SK-N-SH (cell line): ENCODE results near the gene GNG4. TPM values are rescaled to one million over a fixed set of nuclear protein-coding genes. Genes with fewer than 3 reads are reported as not detected.

Source experiments
- CTCF ChIA-PET: fragments of 300-600, 350-600 bp; formaldehyde crosslinking; extraction: SDS; loops from one replicate; lab custom pipeline; 2021; lab: Yijun Ruan, JAX
- POLR2A ChIA-PET: fragments of 350-600 bp; sonication (Branson Sonifier 250); formaldehyde crosslinking; extraction: SDS; loops from one replicate; lab custom pipeline; 2020; ENCODE audit warnings: antibody characterized with exemption, inconsistent platforms; lab: Yijun Ruan, JAX
- DNase-seq: peaks from one replicate; pipeline ENCODE4 v3.0.0; 2012
- H2AFZ ChIP-seq: fragments of 200-600 bp; sonication (generic); 2 replicates; pipeline ENCODE4 v1.8.1; 2016; ENCODE audit warnings: antibody characterized with exemption, mild to moderate bottlenecking, low read depth
- H3F3A ChIP-seq: fragments of 200-600 bp; sonication (generic); replicated peaks from 2 replicates; pipeline ENCODE3; 2016; ENCODE audit warnings: antibody characterized with exemption, mild to moderate bottlenecking; ENCODE audit not compliant: insufficient read depth
- H3K27ac ChIP-seq, 2 experiments: fragments of 200-500 bp in 1 of 2; fragments of 200-600 bp in 1 of 2; sonication (Bioruptor generic) in 1 of 2; sonication (generic), shearing (Covaris generic) in 1 of 2; 2 replicates each; pipeline versions ENCODE4 v1.5.1 to v1.6.1; 2014 to 2016; ENCODE audit warnings: low read depth in 2 of 2, inconsistent platforms in 1 of 2, low read length in 1 of 2, mild to moderate bottlenecking in 1 of 2, mixed read lengths in 1 of 2
- H3K27me3 ChIP-seq: fragments of 200-600 bp; sonication (generic), shearing (Covaris generic); 2 replicates; pipeline ENCODE4 v1.6.1; 2016; ENCODE audit warnings: mixed run types; ENCODE audit not compliant: insufficient read depth
- H3K36me3 ChIP-seq, 2 experiments: fragments of 200-500 bp in 1 of 2; fragments of 200-600 bp in 1 of 2; sonication (Bioruptor generic) in 1 of 2; sonication (generic) in 1 of 2; replicated peaks in 1 of 2; 2 replicates each; pipeline versions ENCODE3 to v1.5.1; 2014 to 2016; ENCODE audit warnings: low read length in 1 of 2, mild to moderate bottlenecking in 1 of 2; ENCODE audit not compliant: insufficient read depth in 2 of 2, control insufficient read depth in 1 of 2
- H3K4me1 ChIP-seq, 2 experiments: fragments of 200-500 bp in 1 of 2; fragments of 200-600 bp in 1 of 2; sonication (Bioruptor generic) in 1 of 2; sonication (generic), shearing (Covaris generic) in 1 of 2; 2 replicates each; pipeline versions ENCODE4 v1.5.1 to v1.6.1; 2014 to 2016; ENCODE audit warnings: low read depth in 1 of 2, low read length in 1 of 2, mixed run types in 1 of 2; ENCODE audit not compliant: insufficient read depth in 2 of 2, control insufficient read depth in 1 of 2
- H3K4me2 ChIP-seq: fragments of 200-600 bp; sonication (generic), shearing (Covaris generic); 2 replicates; pipeline ENCODE4 v1.6.1; 2017; ENCODE audit warnings: mixed run types
- H3K4me3 ChIP-seq, 2 experiments: fragments of 200-500 bp in 1 of 2; fragments of 200-600 bp in 1 of 2; sonication (Bioruptor generic) in 1 of 2; sonication (generic), shearing (Covaris generic) in 1 of 2; 2 replicates each; pipeline versions ENCODE4 v1.5.1 to v1.8.1; 2014 to 2016; ENCODE audit warnings: low read depth in 2 of 2, inconsistent platforms in 1 of 2, low read length in 1 of 2, mild to moderate bottlenecking in 1 of 2, mixed read lengths in 1 of 2, moderate library complexity in 1 of 2
- H3K79me2 ChIP-seq: fragments of 200-600 bp; sonication (generic); 2 replicates; pipeline ENCODE4 v1.8.1; 2017; ENCODE audit warnings: mild to moderate bottlenecking; ENCODE audit not compliant: insufficient read depth
- H3K9ac ChIP-seq: fragments of 200-600 bp; sonication (generic); 2 replicates; pipeline ENCODE4 v1.6.1; 2017; ENCODE audit warnings: mixed run types
- H3K9me2 ChIP-seq: fragments of 200-600 bp; sonication (generic); 2 replicates; pipeline ENCODE4 v1.6.1; 2017; ENCODE audit warnings: mixed run types
- H3K9me3 ChIP-seq: fragments of 200-600 bp; sonication (generic); 2 replicates; pipeline ENCODE4 v1.6.1; 2017; ENCODE audit warnings: mixed run types, mild to moderate bottlenecking, moderate library complexity
- H4K20me1 ChIP-seq: fragments of 200-600 bp; sonication (generic); 2 replicates; pipeline ENCODE4 v1.6.1; 2017; ENCODE audit warnings: mild to moderate bottlenecking, mixed run types; ENCODE audit not compliant: insufficient read depth
- CHD2 ChIP-seq: fragments of 150-350 bp; IDR thresholded peaks from 2 replicates; pipeline ENCODE4 v1.6.1; 2018; ENCODE audit warnings: low read length; ENCODE audit not compliant: partially characterized antibody
- ELF1 ChIP-seq: IDR thresholded peaks from 2 replicates; pipeline ENCODE4 v1.4.0; 2012
- EZH2phosphoT487 ChIP-seq: fragments of 200-600 bp; sonication (generic); IDR thresholded peaks from 2 replicates; pipeline ENCODE4 v1.6.1; 2017; ENCODE audit warnings: low read depth, mixed run types, mild to moderate bottlenecking, antibody characterized with exemption, moderate library complexity, borderline replicate concordance
- GATA2 ChIP-seq: sonication (generic); formaldehyde crosslinking; IDR thresholded peaks from 2 replicates; pipeline ENCODE4 v1.5.0; 2020; ENCODE audit warnings: mild to moderate bottlenecking, missing genetic modification reagents
- MEF2A ChIP-seq: IDR thresholded peaks from 2 replicates; pipeline ENCODE4 v1.4.0; 2012; ENCODE audit warnings: low read depth, borderline replicate concordance
- MXI1 ChIP-seq: IDR thresholded peaks from 2 replicates; pipeline ENCODE4 v1.6.1; 2012; ENCODE audit warnings: mild to moderate bottlenecking, low read depth, low read length, improper control_type of control experiment
- POLR2AphosphoS5 ChIP-seq: IDR thresholded peaks from 2 replicates; pipeline ENCODE4 v1.6.1; 2012; ENCODE audit warnings: low read depth, low read length
- RCOR1 ChIP-seq: fragments of 150-350 bp; IDR thresholded peaks from 2 replicates; pipeline ENCODE4 v1.6.1; 2017; ENCODE audit warnings: antibody characterized with exemption, low read length
- REST ChIP-seq: IDR thresholded peaks from 2 replicates; pipeline ENCODE4 v1.6.1; 2012; ENCODE audit warnings: mild to moderate bottlenecking, low read depth, low read length, moderate library complexity
- RFX5 ChIP-seq: IDR thresholded peaks from 2 replicates; pipeline ENCODE4 v1.6.1; 2012; ENCODE audit warnings: mild to moderate bottlenecking, improper control_type of control experiment, low read length
- RXRA ChIP-seq: IDR thresholded peaks from 2 replicates; pipeline ENCODE4 v1.4.0; 2012; ENCODE audit warnings: low read depth, mild to moderate bottlenecking, borderline replicate concordance
- SIN3A ChIP-seq: IDR thresholded peaks from 2 replicates; pipeline ENCODE4 v1.6.1; 2012; ENCODE audit warnings: low read depth, mild to moderate bottlenecking, low read length, moderate library complexity, borderline replicate concordance
- SMC3 ChIP-seq: IDR thresholded peaks from 2 replicates; pipeline ENCODE4 v1.6.1; 2012; ENCODE audit warnings: low read depth, low read length, improper control_type of control experiment
- TCF12 ChIP-seq: IDR thresholded peaks from 2 replicates; pipeline ENCODE4 v1.4.0; 2012
- WGBS: methylation state at CpG from one replicate; pipeline ENCODE4 v1.1.6; 2017; ENCODE audit warnings: low lambda C conversion rate; 5-methylcytosine and 5-hydroxymethylcytosine counted together
- polyA plus RNA-seq, 3 experiments: library from polyadenylated mRNA; depleted of rRNA; stranded (reverse); fragments of >200 nt; gene quantifications; 2 replicates each; pipeline ENCODE4 v1.2.3, GENCODE V29; 2012

The GNG4 gene
- polyA plus RNA-seq, 1 of the 3 experiments (the other 2 are of a cell fraction): 1.6 TPM

GRCh38 chr1:235625831-235626230 is 23.8 kb downstream of the GNG4 start (continued):
- no peak for TF ChIP-seq REST

GRCh38 chr1:235625340-235625739 is 24.2 kb downstream of the GNG4 start:
- peaks cover 4 to 9% of the 10 kb centered on the region in 2 experiments; a peak in 1 of 4 replicates for H3K4me1 ChIP-seq
- POLR2A ChIA-PET: no interaction called here
- TF ChIP-seq SIN3A (no peak), POLR2AphosphoS5 (no peak), EZH2phosphoT487 (no peak), REST (no peak), GATA2 (no peak), CHD2 (no peak), MXI1 (no peak), RXRA (no peak), MEF2A (no peak), SMC3 (no peak), ELF1 (no peak), RFX5 (no peak), TCF12 (no peak), RCOR1 (no peak)
- DNase-seq: no peak
- no peaks in the 10 kb centered on the region for H3K27me3 ChIP-seq
- H3K4me3 ChIP-seq: no peak overlapping the region
- H3K27ac ChIP-seq: no peak overlapping the region
- no peak overlapping the region for H2AFZ ChIP-seq
- 91% methylated on average over 3 of the region's 3 CpGs for WGBS
- H3K4me2 ChIP-seq: no peak overlapping the region
- no peaks in the 10 kb centered on the region for H3K36me3 ChIP-seq
- H3F3A ChIP-seq: peaks cover 6% of the 10 kb centered on the region
- no peaks in the 10 kb centered on the region for H3K9me2 ChIP-seq
- H3K9me3 ChIP-seq: no peaks in the 10 kb centered on the region
- H4K20me1 ChIP-seq: no peaks in the 10 kb centered on the region
- H3K79me2 ChIP-seq: no peaks in the 10 kb centered on the region
- no peak overlapping the region for H3K9ac ChIP-seq
- CTCF ChIA-PET: no interaction called here
